Hepatocyte (in vitro differentiated cells): ENCODE measurements around the gene RCAN2. TPM values are rescaled to one million over a fixed set of nuclear protein-coding genes. Genes with fewer than 3 reads are reported as not detected.
A peak's percentile ranks its signal among the peaks of the same experiment; 100 is the strongest.
"Not testable (repeated sequence)": the region's sequence is repeated elsewhere in the genome, so short reads cannot be mapped to it uniquely, and the experiment has no call there.

ENCODE experiments used
- DNase-seq: peaks from one replicate; pipeline ENCODE4 v3.0.0-alpha.2; 2016; ENCODE audit warnings: low spot score
- H2AFZ ChIP-seq: fragments of 200-600 bp; sonication (generic); 2 replicates; pipeline ENCODE4 v1.6.0; 2016; ENCODE audit warnings: antibody characterized with exemption, mild to moderate bottlenecking
- H3K27ac ChIP-seq: fragments of 200-600 bp; sonication (generic); 2 replicates; pipeline ENCODE4 v1.5.1; 2016; ENCODE audit warnings: mild to moderate bottlenecking
- H3K27me3 ChIP-seq: fragments of 200-600 bp; sonication (generic); 2 replicates; pipeline ENCODE4 v1.6.1; 2016
- H3K36me3 ChIP-seq: fragments of 200-600 bp; sonication (generic); replicated peaks from 2 replicates; pipeline ENCODE4 v1.5.1; 2016; ENCODE audit warnings: low read depth; ENCODE audit not compliant: insufficient read depth
- H3K4me1 ChIP-seq: fragments of 200-600 bp; sonication (generic); 2 replicates; pipeline ENCODE4 v1.5.1; 2016; ENCODE audit warnings: mild to moderate bottlenecking, moderate library complexity; ENCODE audit not compliant: insufficient read depth
- H3K4me2 ChIP-seq: fragments of 200-600 bp; sonication (generic); 2 replicates; pipeline ENCODE4 v1.6.0; 2016
- H3K4me3 ChIP-seq: fragments of 200-600 bp; sonication (generic); 2 replicates; pipeline ENCODE4 v1.5.1; 2016; ENCODE audit warnings: mild to moderate bottlenecking
- H3K79me2 ChIP-seq: fragments of 200-600 bp; sonication (generic); 2 replicates; pipeline ENCODE4 v1.6.0; 2017; ENCODE audit warnings: mild to moderate bottlenecking
- H3K9me2 ChIP-seq: fragments of 200-600 bp; sonication (generic); replicated peaks from 2 replicates; pipeline ENCODE4 v1.6.0; 2017; ENCODE audit warnings: mild to moderate bottlenecking; ENCODE audit not compliant: insufficient read depth
- H3K9me3 ChIP-seq: fragments of 200-600 bp; sonication (generic); 2 replicates; pipeline ENCODE4 v1.5.1; 2016; ENCODE audit warnings: low read depth, mild to moderate bottlenecking
- H4K20me1 ChIP-seq: fragments of 200-600 bp; sonication (generic); 2 replicates; pipeline ENCODE4 v1.6.0; 2016; ENCODE audit warnings: mild to moderate bottlenecking; ENCODE audit not compliant: insufficient read depth, poor library complexity, severe bottlenecking
- CTCF ChIP-seq: fragments of 200-600 bp; sonication (generic); IDR thresholded peaks from 2 replicates; pipeline ENCODE4 v1.5.1; 2016; ENCODE audit warnings: antibody characterized with exemption, mild to moderate bottlenecking; ENCODE audit not compliant: poor library complexity
- EZH2 ChIP-seq: fragments of 200-600 bp; sonication (generic); IDR thresholded peaks from 2 replicates; pipeline ENCODE4 v1.6.1; 2016; ENCODE audit warnings: antibody characterized with exemption, mild to moderate bottlenecking, borderline replicate concordance
- EZH2phosphoT487 ChIP-seq: fragments of 200-600 bp; sonication (generic); IDR thresholded peaks from one replicate; pipeline ENCODE4 v1.6.1; 2018; ENCODE audit warnings: antibody characterized with exemption, mild to moderate bottlenecking, low read depth, moderate library complexity; ENCODE audit not compliant: unreplicated experiment, severe bottlenecking
- WGBS: methylation state at CpG from one replicate; pipeline ENCODE4 v1.1.6; 2016; ENCODE audit warnings: low lambda C conversion rate; ENCODE audit errors: missing lambda C conversion rate; 5-methylcytosine and 5-hydroxymethylcytosine counted together
- polyA plus RNA-seq: library from polyadenylated mRNA; unstranded; fragments of >200 nt; fragmentation: Nextera tagmentation; extraction: Ambion mirVana; gene quantifications from 2 replicates; pipeline ENCODE4 v1.2.1, GENCODE V29; 2016
- total RNA-seq: library from RNA; depleted of rRNA; stranded (reverse); fragments of >200 nt; gene quantifications from 2 replicates; pipeline ENCODE4 v1.2.3, GENCODE V29; 2014

Gene RCAN2
- total and polyA plus RNA-seq, 2 experiments from 2014 or later: 5.0 to 6.6 TPM

GRCh38 chr6:46407246-46407645 is 84.0 kb downstream of the RCAN2 start:
- WGBS: 86% methylated on average over 3 of the region's 3 CpGs
- TF ChIP-seq EZH2: no peak
- TF ChIP-seq EZH2phosphoT487: no peak
- no peak for TF ChIP-seq CTCF

GRCh38 chr6:46405620-46406180 is 85.5 kb downstream of the RCAN2 start:
- not testable (repeated sequence) for H3K27ac ChIP-seq, DNase-seq, H3K79me2 ChIP-seq, H3K36me3 ChIP-seq, H4K20me1 ChIP-seq, H3K9me2 ChIP-seq, H3K4me1 ChIP-seq, H3K9me3 ChIP-seq, H2AFZ ChIP-seq, H3K4me3 ChIP-seq, H3K4me2 ChIP-seq, H3K27me3 ChIP-seq
- 97% methylated on average over 31 of the region's 32 CpGs for WGBS

More at GRCh38 chr6:46407246-46407645, 84.0 kb downstream of the RCAN2 start:
- Histone ChIP-seq H3K36me3 (no peaks in the 10 kb centered on the region), H3K27me3 (no peaks in the 10 kb centered on the region), H3K9me2 (no peaks in the 10 kb centered on the region), H3K4me1 (peaks cover 4% of the 10 kb centered on the region), H3K27ac (no peak overlapping the region), H3K9me3 (no peaks in the 10 kb centered on the region), H3K79me2 (no peaks in the 10 kb centered on the region), H4K20me1 (no peaks in the 10 kb centered on the region), H3K4me2 (peak overlapping the region; percentile 17), H2AFZ (no peak overlapping the region), H3K4me3 (no peak overlapping the region)
- no peak for DNase-seq

GRCh38 chr6:46400898-46401297 is 90.4 kb downstream of the RCAN2 start:
- Histone ChIP-seq H3K4me3 (no peak overlapping the region), H3K9me3 (no peaks in the 10 kb centered on the region), H3K4me2 (no peak overlapping the region), H3K79me2 (no peaks in the 10 kb centered on the region), H3K27ac (no peak overlapping the region), H3K4me1 (no peaks in the 10 kb centered on the region), H3K9me2 (no peaks in the 10 kb centered on the region), H2AFZ (no peak overlapping the region), H3K36me3 (no peaks in the 10 kb centered on the region), H4K20me1 (no peaks in the 10 kb centered on the region), H3K27me3 (no peaks in the 10 kb centered on the region)
- DNase-seq: no peak
- no peak for TF ChIP-seq CTCF
- no peak for TF ChIP-seq EZH2
- no peak for TF ChIP-seq EZH2phosphoT487
- WGBS: 42% methylated on average over 1 of the region's 1 CpG

DNA sequence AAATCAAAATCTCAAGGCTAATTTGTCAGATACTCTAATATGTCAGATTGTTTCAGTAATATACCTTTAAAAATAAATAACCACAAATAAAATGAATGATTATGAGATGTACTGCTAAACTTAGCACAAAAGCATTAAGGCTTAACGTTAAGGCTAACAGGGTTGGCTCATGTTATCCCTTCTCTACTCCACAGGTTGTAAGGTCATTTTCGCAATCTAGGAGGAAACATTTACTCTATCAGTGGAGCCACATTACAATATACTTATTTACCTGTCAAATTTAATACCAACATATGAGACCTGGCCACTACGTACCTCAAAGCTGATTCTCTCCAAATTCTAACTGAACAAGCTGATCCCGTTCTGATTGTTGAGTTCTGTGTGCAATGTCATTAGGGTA is 95.7 kb downstream of the RCAN2 start:
- H3K9me2 ChIP-seq: no peaks in the 10 kb centered on the region
- H3K4me3 ChIP-seq: no peak overlapping the region
- no peak overlapping the region for H3K4me2 ChIP-seq
- H3K79me2 ChIP-seq: no peaks in the 10 kb centered on the region
- H3K4me1 ChIP-seq: no peaks in the 10 kb centered on the region
- DNase-seq: no peak
- H3K27ac ChIP-seq: no peak overlapping the region
- no peak overlapping the region for H2AFZ ChIP-seq
- H3K36me3 ChIP-seq: no peaks in the 10 kb centered on the region
- H3K27me3 ChIP-seq: no peaks in the 10 kb centered on the region
- H4K20me1 ChIP-seq: no peaks in the 10 kb centered on the region
- no peaks in the 10 kb centered on the region for H3K9me3 ChIP-seq
- no peak for TF ChIP-seq EZH2phosphoT487
- TF ChIP-seq EZH2: no peak
- no peak for TF ChIP-seq CTCF
- WGBS: 83% methylated on average over 4 of the region's 4 CpGs
